HG02798 (cell line): ENCODE measurements around the gene ZNF761.
"Not testable (repeated sequence)": the region's sequence is repeated elsewhere in the genome, so short reads cannot be mapped to it uniquely, and the experiment has no call there.

Experiments
- ATAC-seq: cut with Tn5 transposase; IDR thresholded peaks from one replicate; pipeline ENCODE4 v1.9.1; 2021; ENCODE audit warnings: mild to moderate bottlenecking; ENCODE audit not compliant: unreplicated experiment, poor library complexity

The ZNF761 gene

GRCh38 chr19:53431399-53432087, at the start of gene ZNF761:
TSS of gene ZNF761 (plus strand) at chr19:53431984. CDS start at chr19:53447269, 15,285 bp downstream.
- peak; percentile 99 for ATAC-seq

DNA sequence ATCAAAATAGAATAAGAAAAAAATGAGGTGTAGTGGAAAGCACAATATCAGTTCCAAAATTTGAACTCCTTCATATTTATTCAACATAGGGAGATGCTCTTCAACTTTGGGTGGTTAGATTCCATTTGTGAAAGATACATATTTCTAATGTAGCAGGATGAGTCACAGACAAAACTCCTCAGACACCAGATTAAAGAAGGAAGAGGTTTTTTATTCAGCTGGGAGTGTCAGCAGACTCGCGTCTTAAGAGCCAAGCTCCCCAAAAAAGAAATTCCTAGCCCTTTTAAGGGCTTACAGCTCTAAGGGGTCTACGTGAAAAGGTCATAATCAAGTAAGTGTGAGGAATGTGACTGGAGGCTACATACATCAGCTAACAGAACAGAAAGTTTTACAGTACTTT, 43.6 kb upstream of the ZNF761 start:
- no peak for ATAC-seq

GRCh38 chr19:53388904-53389303, 42.9 kb upstream of the ZNF761 start:
- ATAC-seq: no peak

DNA sequence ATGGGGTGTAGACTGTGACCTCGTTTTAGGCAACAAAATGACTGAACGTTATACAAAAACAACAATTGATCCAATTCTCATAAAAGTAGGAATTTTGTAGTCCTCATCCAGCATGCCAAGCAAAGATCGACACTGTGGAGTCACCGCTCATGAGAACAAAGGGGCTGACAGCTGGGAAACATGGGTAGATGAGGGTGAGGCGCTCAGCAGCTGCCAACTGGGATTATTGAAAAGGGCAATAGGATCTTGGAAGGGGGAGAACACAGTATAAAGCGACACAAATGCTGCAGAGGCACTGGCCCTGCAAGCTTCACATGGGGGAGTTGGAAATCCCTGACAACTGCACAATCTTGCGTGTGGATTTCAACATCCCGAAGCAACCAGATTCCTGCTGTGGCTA, 42.2 kb upstream of the ZNF761 start:
- ATAC-seq: no peak

DNA sequence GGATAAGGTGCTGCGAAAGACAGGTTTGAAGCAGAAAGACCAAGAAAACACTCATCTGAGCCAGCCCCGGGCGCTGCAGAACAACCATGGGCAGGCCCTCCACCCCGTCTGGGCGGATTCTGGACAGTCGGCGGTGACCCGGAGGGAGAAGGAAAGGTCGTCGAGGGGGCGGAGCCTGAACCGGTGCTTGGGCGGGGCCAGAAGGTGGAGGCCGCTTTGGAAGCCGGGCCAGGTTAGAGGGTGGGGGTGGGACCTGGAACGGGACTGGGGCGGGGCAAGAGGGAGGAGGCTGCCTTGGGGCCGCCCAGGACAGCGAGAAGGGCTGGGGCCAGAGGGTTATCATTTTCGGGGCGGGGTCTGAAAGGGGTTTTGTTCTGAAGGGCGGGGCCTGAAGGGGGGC, 41.8 kb upstream of the ZNF761 start:
- ATAC-seq: no peak

DNA sequence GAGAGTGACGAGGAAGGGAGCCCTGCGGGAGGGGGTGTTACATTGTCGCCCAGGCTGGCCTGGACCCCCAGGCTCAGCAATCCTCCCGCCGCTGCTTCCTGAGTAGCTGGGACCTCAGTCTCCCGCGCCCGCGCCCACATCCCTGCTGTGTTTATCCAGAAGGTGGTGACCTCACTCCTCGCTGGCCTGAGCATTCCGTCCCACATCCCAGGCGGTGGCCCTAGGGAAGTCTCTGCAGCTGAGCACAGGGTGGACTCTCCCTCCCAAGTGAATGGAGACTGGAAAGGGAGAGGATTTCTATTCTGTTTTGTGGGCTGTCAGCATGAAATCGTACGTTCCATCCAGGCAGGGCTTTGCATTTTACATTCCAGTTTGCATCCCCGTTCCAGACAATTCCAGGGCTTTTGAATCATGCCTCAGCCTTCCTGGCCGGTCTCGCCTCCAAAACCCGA, 37.2 kb upstream of the ZNF761 start:
- peak; percentile 3 for ATAC-seq

DNA sequence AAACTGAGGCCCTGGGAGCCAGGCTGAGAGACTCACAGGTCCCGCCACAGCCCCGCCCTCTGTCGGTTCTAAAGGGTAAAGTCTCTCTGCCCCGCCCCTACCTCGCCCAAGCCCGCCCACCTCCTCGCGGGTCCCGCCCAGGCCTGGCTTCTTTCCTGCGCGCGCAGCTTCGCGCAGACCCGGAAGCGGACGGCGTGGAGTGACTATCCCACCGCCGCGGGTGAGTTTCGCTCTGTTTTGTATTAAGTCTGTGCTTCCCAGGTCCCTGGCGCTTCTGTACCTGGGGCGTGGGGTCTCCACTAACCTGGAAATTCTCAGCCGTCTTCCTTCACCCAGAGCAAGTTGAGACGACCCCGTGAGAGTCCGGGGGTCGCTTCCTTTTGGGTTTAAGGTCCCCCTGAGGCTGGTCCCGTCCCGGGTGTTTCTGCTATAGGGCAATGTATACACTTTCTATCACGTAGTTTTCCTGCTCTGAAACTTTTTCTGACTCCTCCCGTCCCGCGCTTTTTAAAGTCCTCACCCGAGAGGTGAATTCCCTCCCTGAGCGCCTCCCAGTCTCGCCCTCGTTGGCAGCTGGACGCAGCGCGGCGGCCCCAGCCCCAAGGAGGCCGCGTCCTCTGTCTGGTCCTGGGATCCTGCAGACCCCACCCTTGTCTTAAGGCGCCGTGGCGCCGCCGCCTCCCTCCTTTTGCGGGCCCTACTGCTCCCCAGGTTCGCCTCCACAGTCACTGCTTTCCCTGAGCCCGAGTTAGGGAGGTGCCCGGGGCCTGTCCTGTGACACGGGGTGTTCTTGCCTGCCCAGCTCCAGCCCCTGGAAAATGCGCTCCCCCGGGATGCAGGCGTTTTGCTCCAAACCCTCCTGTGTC, 36.6 kb upstream of the ZNF761 start, which contains the start of gene ZNF765:
Gene ZNF765 (plus strand): TSS at position 176 of the 866 bp plus-strand sequence. CDS start 2,867 bp downstream, outside the sequence.
- peak; percentile 90 for ATAC-seq

GRCh38 chr19:53395840-53396524, 35.8 kb upstream of the ZNF761 start:
- not testable (repeated sequence) for ATAC-seq

DNA sequence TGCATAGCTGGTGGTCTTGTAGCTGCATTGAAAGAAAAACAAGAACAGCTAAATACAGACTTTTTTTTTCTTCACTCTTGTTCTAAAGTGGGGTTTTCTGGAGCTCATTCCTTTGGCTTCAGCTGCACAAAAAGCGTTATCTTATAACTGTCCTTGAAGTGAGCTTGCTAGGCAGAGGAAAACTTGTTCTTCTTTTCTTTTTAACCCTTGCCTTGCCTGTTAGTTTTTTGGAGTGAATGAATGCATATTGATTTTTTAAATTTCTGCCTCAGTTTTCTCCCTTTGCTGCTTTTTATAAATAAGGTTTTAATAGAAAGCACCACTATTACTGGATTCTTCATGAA, 35.3 kb upstream of the ZNF761 start:
- no peak for ATAC-seq

DNA sequence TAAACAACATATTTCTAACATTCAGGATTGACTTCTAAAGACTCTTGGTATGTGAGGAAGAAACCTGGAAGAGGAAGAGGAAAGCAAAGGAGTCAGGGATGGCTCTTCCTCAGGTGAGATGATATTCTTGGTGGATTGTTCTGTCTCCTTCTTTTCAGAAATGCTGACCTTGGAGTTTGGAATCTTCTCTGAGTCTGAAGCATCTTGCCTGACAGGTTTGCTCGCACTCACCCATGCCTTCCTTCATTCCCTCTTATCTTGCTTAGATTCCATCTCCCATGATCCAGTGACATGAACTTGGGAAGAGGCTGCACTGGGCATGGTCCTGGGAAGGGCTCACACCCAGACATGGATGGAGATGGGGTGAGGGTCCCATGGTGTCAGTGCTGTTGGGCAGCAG, 33.9 kb upstream of the ZNF761 start:
- ATAC-seq: not testable (repeated sequence)

DNA sequence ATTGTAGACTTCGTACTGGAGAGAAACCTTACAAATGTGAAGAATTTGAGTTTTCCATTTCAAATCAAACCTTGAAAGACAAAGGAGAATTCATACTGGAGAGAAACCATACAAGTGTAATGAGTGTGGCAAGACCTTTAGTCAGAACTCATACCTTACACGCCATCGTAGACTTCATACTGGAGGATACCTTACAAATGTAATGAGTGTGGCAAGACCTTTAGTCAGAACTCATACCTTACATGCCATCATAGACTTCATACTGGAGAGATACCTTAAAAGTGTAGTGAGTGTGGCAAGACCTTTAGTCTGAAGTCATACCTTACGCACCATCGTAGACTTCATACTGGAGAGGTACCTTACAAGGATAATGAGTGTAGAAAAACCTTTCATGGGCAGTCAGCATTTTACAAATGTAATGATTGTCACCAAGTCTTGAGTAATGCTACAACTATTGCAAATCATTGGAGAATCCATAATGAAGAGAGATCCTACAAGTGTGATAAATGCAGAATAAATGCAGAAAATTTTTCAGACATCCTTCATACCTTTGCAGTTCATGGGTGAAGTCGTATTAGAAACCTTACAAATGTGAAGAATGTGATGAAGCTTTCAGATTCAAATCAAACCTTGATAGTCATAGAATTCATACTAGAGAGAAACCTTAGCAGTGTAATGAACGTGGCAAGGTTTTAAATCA, 22.1 kb upstream of the ZNF761 start:
- no peak for ATAC-seq

GRCh38 chr19:53420520-53421315, 11.1 kb upstream of the ZNF761 start:
- ATAC-seq: not testable (repeated sequence)

- ATAC-seq: no peak
Measured at GRCh38 chr19:53422551-53422950, 9.2 kb upstream of the ZNF761 start.

DNA sequence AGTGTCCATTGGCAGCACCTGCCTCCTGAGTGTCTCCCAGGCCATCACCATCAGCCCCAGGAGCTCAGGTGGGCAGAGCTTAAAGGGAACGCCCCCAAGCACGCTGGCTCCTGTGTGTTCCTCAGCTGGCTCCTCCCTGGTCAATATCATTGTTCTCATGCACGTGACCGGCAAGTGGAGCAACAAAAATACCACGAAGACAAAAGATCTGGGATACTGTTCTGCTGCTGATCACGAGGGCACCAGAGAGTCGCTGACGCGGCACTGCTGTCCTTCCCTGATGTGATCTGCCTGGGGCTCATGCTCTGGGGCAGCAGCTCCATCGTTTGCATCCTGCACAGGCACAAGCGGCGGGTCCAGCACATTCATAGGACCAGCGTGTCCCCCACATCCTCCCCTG, 8.7 kb upstream of the ZNF761 start:
- not testable (repeated sequence) for ATAC-seq

DNA sequence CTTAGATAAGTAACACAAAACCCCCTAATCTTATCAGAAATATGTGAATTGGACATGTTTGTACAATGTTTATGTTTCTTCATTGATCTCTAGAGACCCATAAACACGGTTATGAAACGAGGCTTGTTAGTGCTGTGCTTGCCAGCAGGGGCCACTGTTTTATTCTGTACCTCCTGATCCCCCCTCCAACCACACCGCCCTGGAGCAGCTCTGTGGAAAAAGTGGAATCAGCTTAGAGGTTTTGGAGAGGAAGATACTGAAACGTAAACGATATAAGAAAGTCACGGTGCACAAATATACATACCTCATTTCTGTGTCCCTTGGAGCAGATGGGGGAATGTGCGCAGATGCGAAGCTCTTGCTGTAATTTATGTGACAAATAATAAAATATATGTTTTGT, 8.1 kb upstream of the ZNF761 start:
- not testable (repeated sequence) for ATAC-seq

DNA sequence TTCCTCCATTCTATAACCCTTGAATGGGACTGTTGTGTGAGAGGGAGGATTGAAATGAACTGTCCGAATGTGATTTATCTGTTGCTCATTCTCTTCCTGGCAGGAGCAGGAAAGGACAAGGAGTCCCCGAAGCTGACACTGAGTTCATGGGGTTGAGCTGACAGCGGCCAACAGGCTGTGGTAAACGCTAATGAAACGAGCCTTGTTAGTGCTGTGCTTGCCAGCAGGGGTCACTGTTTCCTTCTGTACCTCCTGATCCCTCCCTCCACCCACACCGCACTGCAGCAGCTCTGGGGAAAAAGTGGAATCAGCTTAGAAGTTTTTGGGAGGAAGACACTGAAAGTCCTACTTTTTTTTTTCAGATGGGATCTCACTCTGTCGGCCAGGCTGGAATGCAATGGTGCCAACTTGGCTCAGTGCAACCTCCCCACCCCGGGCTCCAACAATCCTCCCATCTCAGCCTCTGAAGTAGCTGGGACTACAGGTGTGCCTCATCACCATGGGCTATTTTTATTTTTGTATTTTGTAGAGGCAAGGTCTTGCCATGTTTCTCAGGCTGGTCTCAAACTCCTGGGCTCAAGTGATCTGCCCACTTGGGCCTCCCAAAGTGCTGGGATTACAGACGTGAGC, 6.7 kb upstream of the ZNF761 start:
- no peak for ATAC-seq

GRCh38 chr19:53432088-53432661, 391 bp downstream of the ZNF761 start:
- no peak for ATAC-seq

DNA sequence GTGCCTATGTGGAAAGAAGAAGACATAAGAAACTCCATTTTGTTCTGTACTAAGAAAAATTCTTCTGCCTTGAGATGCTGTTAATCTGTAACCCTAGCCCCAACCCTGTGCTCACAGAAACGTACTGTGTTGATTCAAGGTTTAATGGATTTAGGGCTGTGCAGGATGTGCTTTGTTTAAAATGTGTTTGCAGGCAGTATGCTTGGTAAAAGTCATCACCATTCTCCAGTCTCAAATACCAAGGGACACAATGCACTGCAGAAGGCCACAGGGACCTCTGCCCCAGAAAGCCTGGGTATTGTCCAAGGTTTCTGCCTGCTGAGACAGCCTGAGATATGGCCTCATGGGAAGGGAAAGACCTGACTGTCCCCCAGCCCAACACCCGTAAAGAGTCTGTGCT, 12.0 kb downstream of the ZNF761 start:
- not testable (repeated sequence) for ATAC-seq

DNA sequence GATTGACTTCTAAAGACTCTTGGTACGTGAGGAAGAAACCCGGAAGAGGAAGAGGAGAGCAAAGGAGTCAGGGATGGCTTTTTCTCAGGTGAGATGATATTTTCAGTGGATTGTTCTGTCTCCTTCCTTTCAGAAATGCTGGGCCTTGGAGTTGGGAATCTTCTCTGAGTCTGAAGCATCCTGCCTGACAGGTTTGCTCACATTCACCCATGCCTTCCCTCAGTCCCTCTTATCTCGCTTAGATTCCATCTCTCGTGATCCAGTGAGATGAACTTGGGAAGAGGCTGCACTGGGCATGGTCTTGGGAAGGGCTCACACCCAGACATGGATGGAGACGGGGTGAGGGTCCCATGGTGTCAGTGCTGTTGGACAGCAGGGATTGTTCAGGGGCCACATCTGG, 15.4 kb downstream of the ZNF761 start:
- ATAC-seq: not testable (repeated sequence)
